HTR-8/SVneo (cell line): ENCODE results near the gene CACNA2D4.
"Not testable (repeated sequence)": the region's sequence is repeated elsewhere in the genome, so short reads cannot be mapped to it uniquely, and the experiment has no call there.

ENCODE experiments used
- DNase-seq: peaks from one replicate; pipeline ENCODE4 v3.0.0; 2011; ENCODE audit warnings: low spot score, mixed read lengths; ENCODE audit not compliant: insufficient read length
- FAIRE-seq: peaks from 2 replicates; lab custom pipeline; 2011; peaks lifted over from hg19 to GRCh38; lab: Jason Lieb, UNC

Gene CACNA2D4

DNA sequence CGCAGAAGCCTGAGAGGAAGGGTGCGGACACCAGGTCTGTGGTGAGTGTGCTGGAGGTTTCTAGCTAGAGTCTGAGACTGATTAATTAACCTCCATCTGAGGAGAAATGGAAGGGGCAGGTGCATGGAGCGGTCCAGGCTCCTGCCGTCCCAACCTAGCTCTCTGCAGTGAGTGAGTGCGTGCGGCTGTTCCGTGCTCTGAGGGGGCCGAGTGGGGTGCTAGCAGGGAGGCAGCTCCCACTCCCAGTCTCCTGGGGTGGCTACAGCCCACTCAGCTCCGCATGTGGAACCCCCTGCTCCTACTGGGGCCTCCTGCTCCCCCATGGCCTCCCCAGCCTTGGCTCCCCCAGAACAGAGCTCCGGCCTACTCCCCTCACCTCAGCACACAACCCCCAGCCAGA lies 95.2 kb downstream of the CACNA2D4 start:
- FAIRE-seq (no peak), DNase-seq (no peak)

- FAIRE-seq (no peak), DNase-seq (no peak)
These were observed 95.8 kb downstream of the CACNA2D4 start for GRCh38 chr12:1822699-1823098.

DNA sequence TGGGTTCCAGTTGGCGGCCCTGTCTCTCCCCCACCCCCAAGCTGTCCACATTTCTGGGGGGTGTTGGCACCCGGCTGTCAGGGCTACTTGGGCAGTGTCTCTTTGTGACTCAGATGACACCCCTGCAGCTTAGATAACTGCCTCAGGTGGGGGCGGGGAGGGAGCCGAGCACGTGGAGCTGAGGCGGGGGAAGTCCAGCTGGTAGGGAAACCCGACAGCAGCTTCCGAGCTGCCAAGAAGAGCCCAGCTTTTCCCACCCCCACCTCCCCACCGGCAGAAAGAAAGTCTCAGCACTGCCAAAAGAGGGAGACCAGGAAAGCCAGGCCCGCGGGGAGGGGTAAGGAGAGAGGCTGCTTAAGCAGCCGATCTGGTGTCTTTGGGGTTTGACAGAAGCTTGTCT lies 96.6 kb downstream of the CACNA2D4 start:
- no peak for FAIRE-seq
- no peak for DNase-seq

GRCh38 chr12:1820896-1821291 lies 97.6 kb downstream of the CACNA2D4 start:
- FAIRE-seq = no peak
- no peak for DNase-seq

DNA sequence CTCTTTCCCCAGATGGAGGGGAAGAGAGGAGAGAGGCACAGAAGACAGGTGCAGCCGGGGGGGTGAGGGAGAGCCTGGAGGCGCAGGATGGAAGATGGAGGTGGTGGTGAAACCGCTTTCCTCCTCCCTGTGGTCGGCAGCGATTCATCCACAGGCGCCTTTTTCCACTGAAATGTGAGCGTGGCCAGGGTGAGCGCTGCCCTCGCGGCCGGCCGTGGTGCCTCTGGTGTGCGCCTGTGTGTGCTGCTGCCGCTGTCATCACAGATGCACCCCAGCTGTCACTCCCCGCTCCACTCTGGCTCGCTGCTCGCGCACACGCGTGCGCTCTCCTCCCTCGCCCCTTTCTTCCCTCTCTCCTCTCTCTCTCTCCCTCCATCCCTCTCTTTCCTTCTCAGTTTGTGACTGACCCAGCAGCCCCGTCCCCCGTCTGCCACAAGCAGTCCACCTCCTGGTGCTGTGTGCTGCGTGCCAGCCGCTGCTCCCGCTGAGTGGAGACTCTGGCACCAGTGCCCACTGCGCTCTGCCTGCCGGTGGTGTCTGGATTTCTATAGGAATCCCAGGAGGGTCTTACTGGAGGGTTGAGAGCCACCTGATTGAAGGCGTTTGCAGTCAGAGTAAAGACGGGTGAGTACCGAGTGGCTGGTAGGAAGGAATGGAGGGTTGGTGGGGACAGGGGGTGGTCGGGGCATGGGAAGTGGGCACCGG lies 98.1 kb downstream of the CACNA2D4 start, which contains the start of gene LRTM2:
TSS of gene LRTM2 (plus strand) at position 375 of the 705 bp plus-strand sequence. CDS start 7,584 bp downstream, outside the sequence.
- no peak for DNase-seq
- FAIRE-seq = peak; percentile 42

DNA sequence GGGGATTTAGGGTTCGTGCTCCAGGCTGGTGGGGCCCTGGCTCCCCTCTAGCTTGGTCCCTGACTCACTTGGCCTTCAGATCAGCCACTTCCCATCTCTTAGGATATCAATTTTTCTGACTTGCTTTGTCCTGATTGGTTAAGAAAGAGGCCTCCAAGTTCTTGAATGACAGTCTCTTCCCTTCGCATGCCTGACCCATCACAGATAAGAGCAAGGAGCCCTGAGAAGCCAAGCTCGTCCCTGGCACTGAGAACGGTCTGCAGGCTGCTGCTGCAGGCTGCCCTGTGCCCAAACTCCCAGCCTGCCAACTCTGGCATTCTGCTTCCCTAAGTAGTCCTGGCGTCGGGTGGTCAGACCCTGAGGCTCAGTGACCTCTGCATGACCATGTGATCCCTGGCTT lies 98.9 kb downstream of the CACNA2D4 start:
- no peak for FAIRE-seq
- no peak for DNase-seq

- FAIRE-seq (no peak), DNase-seq (no peak)
These were observed 99.4 kb downstream of the CACNA2D4 start for GRCh38 chr12:1819050-1819449.

DNA sequence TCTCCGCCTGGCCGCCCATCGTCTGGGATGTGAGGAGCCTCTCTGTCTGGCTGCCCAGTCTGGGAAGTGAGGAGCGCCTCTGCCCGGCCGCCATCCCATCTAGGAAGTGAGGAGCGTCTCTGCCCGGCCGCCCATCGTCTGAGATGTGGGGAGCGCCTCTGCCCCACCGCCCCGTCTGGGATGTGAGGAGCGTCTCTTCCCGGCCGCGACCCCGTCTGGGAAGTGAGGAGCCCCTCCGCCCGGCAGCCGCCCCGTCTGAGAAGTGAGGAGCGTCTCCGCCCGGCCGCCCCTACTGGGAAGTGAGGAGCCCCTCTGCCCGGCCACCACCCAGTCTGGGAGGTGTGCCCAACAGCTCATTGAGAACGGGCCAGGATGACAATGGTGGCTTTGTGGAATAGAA lies 100.5 kb downstream of the CACNA2D4 start:
- FAIRE-seq, DNase-seq: not testable (repeated sequence)

DNA sequence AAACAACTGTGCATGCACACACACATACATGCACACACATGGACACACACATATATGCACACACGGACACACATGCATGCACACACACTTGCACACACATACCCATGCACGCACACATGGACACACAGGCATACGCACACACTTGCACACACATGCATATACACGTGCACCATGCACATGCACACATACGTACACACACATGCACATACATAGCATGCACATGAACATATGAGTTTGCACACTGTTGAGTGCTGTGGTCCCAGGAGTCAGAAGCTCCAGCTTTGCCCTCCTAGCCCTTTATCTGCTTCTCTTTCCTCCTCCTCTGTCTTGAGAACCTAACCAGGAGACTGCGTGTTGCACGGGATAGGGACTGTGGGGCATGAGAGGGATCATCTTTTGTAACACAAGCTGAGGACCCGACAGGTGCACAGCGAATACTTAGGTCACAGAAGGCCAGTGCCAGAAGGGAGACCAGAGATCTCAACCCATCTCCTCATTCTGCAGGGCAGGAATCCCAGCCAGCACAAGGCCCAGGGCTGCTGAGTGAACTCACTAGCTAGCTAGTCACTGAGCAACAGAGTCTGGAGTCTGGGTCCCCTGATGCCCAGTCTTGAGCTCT lies 101.6 kb downstream of the CACNA2D4 start:
- DNase-seq = no peak
- peak; percentile 99 for FAIRE-seq

- no peak for DNase-seq
- peak; percentile 49 for FAIRE-seq
These were observed 102.4 kb downstream of the CACNA2D4 start for GRCh38 chr12:1815814-1816729.

GRCh38 chr12:1815108-1815507 lies 103.3 kb downstream of the CACNA2D4 start:
- DNase-seq (no peak), FAIRE-seq (no peak)

DNA sequence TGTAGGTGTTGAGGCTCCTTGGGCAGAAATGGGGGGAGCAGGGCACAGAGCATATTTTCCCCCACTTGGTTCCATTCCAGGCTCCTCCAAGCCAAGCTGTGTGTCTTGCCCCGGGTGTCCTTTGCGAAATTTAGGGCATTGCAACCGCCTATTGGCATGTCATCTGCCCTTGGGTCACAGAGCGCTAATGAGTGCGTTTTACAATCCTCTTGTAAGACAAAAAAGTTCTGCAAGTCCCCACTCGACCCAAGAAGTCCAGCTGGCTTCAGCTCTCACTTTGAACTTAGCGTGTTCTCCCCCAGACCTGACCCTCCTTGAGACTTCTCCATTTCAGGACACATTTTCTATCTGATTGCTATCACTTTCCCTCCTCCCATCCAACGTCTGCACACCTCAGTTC lies 104.2 kb downstream of the CACNA2D4 start:
- FAIRE-seq = peak; percentile 38
- DNase-seq = no peak

GRCh38 chr12:1812650-1813302 lies 105.7 kb downstream of the CACNA2D4 start:
- FAIRE-seq (peak; percentile 92), DNase-seq (peak; percentile 73)

DNA sequence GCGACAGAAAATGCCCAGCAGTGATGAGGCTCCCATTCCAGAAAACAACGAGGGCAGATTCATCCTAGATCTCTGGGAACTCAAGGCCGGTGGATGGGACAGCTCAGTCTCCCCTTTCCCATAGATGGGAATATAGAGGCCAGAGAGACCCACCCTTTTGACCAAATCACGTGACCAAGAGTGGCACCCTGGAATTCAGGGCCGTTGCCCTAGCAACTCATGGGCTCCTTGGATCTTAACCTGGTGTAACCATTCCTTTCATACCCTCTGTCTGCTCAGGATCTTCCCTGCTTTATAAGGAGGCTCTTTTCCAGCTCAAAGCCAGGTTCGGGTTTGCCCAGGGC lies 106.5 kb downstream of the CACNA2D4 start:
- DNase-seq = no peak
- FAIRE-seq = no peak

DNA sequence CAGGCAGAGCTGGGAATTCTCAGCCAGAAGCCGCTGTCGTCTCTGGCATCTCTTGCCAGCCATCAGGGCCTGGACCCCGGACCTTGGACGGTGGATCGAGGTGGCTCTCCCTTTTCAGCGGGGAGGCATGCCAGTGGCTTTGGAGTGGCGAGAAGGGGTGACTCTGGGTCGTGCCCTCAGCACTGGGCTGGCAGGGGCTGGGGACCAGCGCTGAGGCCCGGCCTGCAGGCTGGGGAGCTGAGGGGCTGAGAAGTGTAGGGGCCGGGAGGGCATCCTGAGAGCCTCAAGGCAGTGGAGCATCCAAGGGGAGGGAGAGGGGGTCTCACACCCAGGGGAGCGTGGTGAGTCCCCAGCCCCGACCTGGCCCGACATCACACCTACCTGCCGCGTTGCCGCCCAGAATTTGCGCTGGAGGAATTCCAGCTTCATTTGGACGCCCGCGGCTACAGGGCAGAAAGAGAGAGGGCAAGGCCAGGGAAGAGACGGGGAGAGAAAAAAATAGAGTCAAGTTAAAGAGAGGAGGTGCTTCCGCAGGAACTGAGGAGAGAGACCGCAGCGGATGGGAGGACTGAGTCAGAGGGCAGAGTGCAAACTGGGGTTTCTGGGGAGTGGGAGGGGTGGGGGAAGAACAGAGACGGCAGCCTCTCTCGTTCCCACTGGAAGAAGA lies 107.0 kb downstream of the CACNA2D4 start:
- FAIRE-seq = peak; percentile 74
- DNase-seq = peak; percentile 54

- FAIRE-seq = no peak
- no peak for DNase-seq
These were observed 107.5 kb downstream of the CACNA2D4 start for GRCh38 chr12:1810931-1811280.

GRCh38 chr12:1810201-1810930 lies 108.1 kb downstream of the CACNA2D4 start:
- DNase-seq = peak; percentile 45

GRCh38 chr12:1809591-1810190 lies 108.8 kb downstream of the CACNA2D4 start:
- no peak for DNase-seq
- no peak for FAIRE-seq

More at GRCh38 chr12:1810201-1810930, 108.1 kb downstream of the CACNA2D4 start:
- peak; percentile 99 for FAIRE-seq
